GM23248 (cell line): ENCODE data around the gene ICE2. TPM values are rescaled to one million over a fixed set of nuclear protein-coding genes. Genes with fewer than 3 reads are reported as not detected.
A peak's percentile ranks its signal among the peaks of the same experiment; 100 is the strongest.

ENCODE experiments used
- DNase-seq: peaks from one replicate; pipeline ENCODE4 v3.0.0-alpha.2; 2015
- H2AFZ ChIP-seq: fragments of 200-600 bp; sonication (generic); 2 replicates; pipeline ENCODE4 v1.6.1; 2016; ENCODE audit warnings: antibody characterized with exemption
- H3F3A ChIP-seq: fragments of 200-600 bp; sonication (generic); 2 replicates; pipeline ENCODE4 v1.6.1; 2016; ENCODE audit warnings: mild to moderate bottlenecking, antibody characterized with exemption, mixed run types; ENCODE audit not compliant: insufficient read depth
- H3K27ac ChIP-seq: fragments of 200-600 bp; sonication (generic); 2 replicates; pipeline ENCODE4 v1.5.1; 2016; ENCODE audit warnings: mild to moderate bottlenecking
- H3K27me3 ChIP-seq: fragments of 200-600 bp; sonication (generic); replicated peaks from 2 replicates; pipeline ENCODE4 v1.6.1; 2016; ENCODE audit warnings: mild to moderate bottlenecking; ENCODE audit not compliant: insufficient read depth
- H3K36me3 ChIP-seq: fragments of 200-600 bp; sonication (generic); 2 replicates; pipeline ENCODE4 v1.6.1; 2016; ENCODE audit warnings: low read depth, mild to moderate bottlenecking
- H3K4me1 ChIP-seq: fragments of 200-600 bp; sonication (generic); 2 replicates; pipeline ENCODE4 v1.6.1; 2016; ENCODE audit warnings: mild to moderate bottlenecking; ENCODE audit not compliant: insufficient read depth
- H3K4me2 ChIP-seq: fragments of 200-600 bp; sonication (generic); one replicate; pipeline ENCODE4 v1.6.1; 2016; ENCODE audit warnings: mild to moderate bottlenecking; ENCODE audit not compliant: unreplicated experiment
- H3K4me3 ChIP-seq: fragments of 200-600 bp; sonication (generic); 2 replicates; pipeline ENCODE4 v1.5.1; 2016; ENCODE audit warnings: mild to moderate bottlenecking
- H3K79me2 ChIP-seq: fragments of 200-600 bp; sonication (generic); 2 replicates; pipeline ENCODE4 v1.6.1; 2016; ENCODE audit warnings: mild to moderate bottlenecking; ENCODE audit not compliant: insufficient read depth
- H3K9ac ChIP-seq: fragments of 200-600 bp; sonication (generic); 2 replicates; pipeline ENCODE4 v1.6.1; 2016; ENCODE audit warnings: mild to moderate bottlenecking
- H3K9me2 ChIP-seq: fragments of 200-600 bp; sonication (generic); 2 replicates; pipeline ENCODE4 v1.6.1; 2016; ENCODE audit warnings: mixed run types, mild to moderate bottlenecking, moderate library complexity; ENCODE audit not compliant: insufficient read depth
- H3K9me3 ChIP-seq: fragments of 200-600 bp; sonication (generic); one replicate; pipeline ENCODE4 v1.6.1; 2017; ENCODE audit warnings: low read depth
- H4K20me1 ChIP-seq: fragments of 200-600 bp; sonication (generic); 2 replicates; pipeline ENCODE4 v1.6.0; 2016; ENCODE audit not compliant: insufficient read depth
- EZH2 ChIP-seq: fragments of 200-600 bp; sonication (generic); IDR thresholded peaks from 2 replicates; pipeline ENCODE4 v1.6.1; 2018; ENCODE audit warnings: antibody characterized with exemption, mild to moderate bottlenecking; ENCODE audit not compliant: insufficient read depth, poor library complexity, severe bottlenecking
- EZH2phosphoT487 ChIP-seq: fragments of 200-600 bp; sonication (generic); IDR thresholded peaks from 2 replicates; pipeline ENCODE4 v1.6.1; 2018; ENCODE audit warnings: antibody characterized with exemption, moderate library complexity, mild to moderate bottlenecking, low read depth; ENCODE audit not compliant: insufficient read depth
- WGBS, 2 experiments: methylation state at CpG; one replicate each; pipeline ENCODE4 v1.1.6; 2015 to 2017; ENCODE audit warnings: low lambda C conversion rate in 2 of 2, low coverage in 1 of 2; ENCODE audit errors: missing lambda C conversion rate in 2 of 2; 5-methylcytosine and 5-hydroxymethylcytosine counted together
- in situ Hi-C: fragments of 300-500 bp; cut with MboI; formaldehyde crosslinking; loops from 2 replicates; pipeline ENCODE4 v1.15.0; 2020
- polyA plus RNA-seq: library from polyadenylated mRNA; unstranded; fragments of >200 nt; fragmentation: Nextera tagmentation; extraction: Ambion mirVana; gene quantifications from 2 replicates; pipeline ENCODE4 v1.2.1, GENCODE V29; 2016
- total RNA-seq: library from RNA; depleted of rRNA; stranded (reverse); fragments of >200 nt; shearing (Covaris generic); gene quantifications from 2 replicates; pipeline ENCODE4 v1.2.3, GENCODE V29; 2014

ICE2 gene
- total and polyA plus RNA-seq, 2 experiments from 2014 or later, result 21.6 to 25.5 TPM

GRCh38 chr15:60382773-60383674 lies 95.9 kb downstream of the ICE2 start:
- in situ Hi-C loops, result no loop called here
- 52 to 53% methylated on average over 8 of the region's 8 CpGs for WGBS, 2 experiments
- peaks cover 98% of the 10 kb centered on the region for H3K4me1 ChIP-seq
- no peaks in the 10 kb centered on the region for H3K27me3 ChIP-seq
- H4K20me1 ChIP-seq, result peaks cover 35% of the 10 kb centered on the region
- peak overlapping the region; percentile 62 for H3K4me2 ChIP-seq
- no peak overlapping the region for H3K4me3 ChIP-seq
- H3K79me2 ChIP-seq, result peaks cover 88% of the 10 kb centered on the region
- peak overlapping the region; percentile 100 for H3K27ac ChIP-seq
- H2AFZ ChIP-seq, result no peak overlapping the region
- DNase-seq, result peak; percentile 22
- H3K9me2 ChIP-seq, result no peaks in the 10 kb centered on the region
- H3K9ac ChIP-seq, result peak overlapping the region; percentile 99
- TF ChIP-seq EZH2phosphoT487 (no peak), EZH2 (no peak)
- peaks cover 96% of the 10 kb centered on the region for H3F3A ChIP-seq
- H3K36me3 ChIP-seq, result peaks cover 70% of the 10 kb centered on the region
- H3K9me3 ChIP-seq, result no peaks in the 10 kb centered on the region

- Histone ChIP-seq H3F3A (peaks cover 96% of the 10 kb centered on the region), H3K9me2 (no peaks in the 10 kb centered on the region), H3K27ac (peak overlapping the region; percentile 100), H3K9ac (peak overlapping the region; percentile 99), H3K4me2 (peak overlapping the region; percentile 56), H3K27me3 (no peaks in the 10 kb centered on the region), H2AFZ (no peak overlapping the region), H3K79me2 (peaks cover 88% of the 10 kb centered on the region), H3K36me3 (peaks cover 74% of the 10 kb centered on the region), H4K20me1 (peaks cover 19% of the 10 kb centered on the region), H3K4me3 (no peak overlapping the region), H3K4me1 (peaks cover 98% of the 10 kb centered on the region), H3K9me3 (no peaks in the 10 kb centered on the region)
- TF ChIP-seq EZH2 (no peak), EZH2phosphoT487 (no peak)
- DNase-seq, result peak; percentile 88
- in situ Hi-C loops, result no loop called here
- 28 to 35% methylated on average over 8 of the region's 8 CpGs for WGBS, 2 experiments
Observed at GRCh38 chr15:60381148-60381788, 97.7 kb downstream of the ICE2 start.

GRCh38 chr15:60379525-60380274 lies 99.2 kb downstream of the ICE2 start:
- peaks cover 76% of the 10 kb centered on the region for H3K36me3 ChIP-seq
- H3K4me1 ChIP-seq, result peaks cover 98% of the 10 kb centered on the region
- H3K79me2 ChIP-seq, result peaks cover 88% of the 10 kb centered on the region
- peak overlapping the region; percentile 99 for H3K9ac ChIP-seq
- no peaks in the 10 kb centered on the region for H3K9me2 ChIP-seq
- DNase-seq, result peak; percentile 99
- H3K4me3 ChIP-seq, result no peak overlapping the region
- H3K4me2 ChIP-seq, result peak overlapping the region; percentile 38
- no peak overlapping the region for H2AFZ ChIP-seq
- H3K9me3 ChIP-seq, result no peaks in the 10 kb centered on the region
- peaks cover 10% of the 10 kb centered on the region for H4K20me1 ChIP-seq
- TF ChIP-seq EZH2 (no peak), EZH2phosphoT487 (peak; percentile 76)
- 3 to 6% methylated on average over 8 of the region's 8 CpGs for WGBS, 2 experiments
- in situ Hi-C loops, result no loop called here
- peaks cover 97% of the 10 kb centered on the region for H3F3A ChIP-seq
- no peaks in the 10 kb centered on the region for H3K27me3 ChIP-seq
- H3K27ac ChIP-seq, result peak overlapping the region; percentile 100

DNA sequence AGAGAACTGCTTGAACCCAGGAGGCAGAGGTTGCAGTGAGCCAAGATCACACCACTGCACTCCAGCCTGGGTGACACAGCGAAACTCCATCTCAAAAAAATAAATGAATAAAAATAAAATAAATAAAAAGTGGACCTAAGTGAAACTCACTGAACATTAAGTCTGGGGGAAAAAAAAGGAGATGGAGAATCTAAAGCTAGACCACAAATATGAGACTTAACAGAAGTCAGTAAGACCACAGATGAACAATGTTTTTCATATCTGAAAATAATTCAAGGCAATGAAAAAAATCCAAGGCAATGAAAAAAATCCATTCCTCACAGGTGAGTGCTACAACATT lies 99.8 kb downstream of the ICE2 start:
- WGBS, 2 experiments, result 96 to 100% methylated on average over 1 of the region's 1 CpG
- Histone ChIP-seq H3K27me3 (no peaks in the 10 kb centered on the region), H3K9me2 (no peaks in the 10 kb centered on the region), H3K4me3 (no peak overlapping the region), H3K9ac (peak overlapping the region; percentile 99), H3K36me3 (peaks cover 73% of the 10 kb centered on the region), H3F3A (peaks cover 95% of the 10 kb centered on the region), H3K4me2 (peak overlapping the region; percentile 8), H3K79me2 (peaks cover 87% of the 10 kb centered on the region), H3K27ac (peak overlapping the region; percentile 100), H3K4me1 (peaks cover 96% of the 10 kb centered on the region), H2AFZ (no peak overlapping the region), H4K20me1 (peaks cover 5% of the 10 kb centered on the region), H3K9me3 (no peaks in the 10 kb centered on the region)
- in situ Hi-C loops, result no loop called here
- TF ChIP-seq EZH2, result no peak
- TF ChIP-seq EZH2phosphoT487, result no peak
- DNase-seq, result no peak
